HL-60 (cell line): ENCODE data around the gene JDP2.

ENCODE experiments used
- DNase-seq, 2 experiments: peaks; one replicate each; pipeline ENCODE4 v3.0.0-alpha.2; 2010 to 2020; ENCODE audit warnings: low read depth in 1 of 2, low spot score in 1 of 2
- H3K27ac ChIP-seq: fragments of 250-450 bp; sonication (Bioruptor Pico); replicated peaks from 2 replicates; pipeline ENCODE4 v1.5.1; 2020; ENCODE audit warnings: mild to moderate bottlenecking, moderate library complexity
- H3K27me3 ChIP-seq: fragments of 250-450 bp; sonication (Bioruptor Pico); 2 replicates; pipeline ENCODE4 v1.5.1; 2021; ENCODE audit warnings: mild to moderate bottlenecking, moderate library complexity; ENCODE audit not compliant: insufficient read depth, poor library complexity, severe bottlenecking
- H3K4me3 ChIP-seq: replicated peaks from 2 replicates; pipeline ENCODE4 v1.5.1; 2011; ENCODE audit warnings: mild to moderate bottlenecking, control low read depth, low read length; ENCODE audit not compliant: insufficient read depth
- CTCF ChIP-seq: IDR thresholded peaks from one replicate; pipeline ENCODE4 v1.5.1; 2011; ENCODE audit warnings: low read length, control low read depth, inconsistent platforms; ENCODE audit not compliant: insufficient read depth
- GABPA ChIP-seq: IDR thresholded peaks from 2 replicates; pipeline ENCODE4 v1.6.1; 2012; ENCODE audit warnings: low read depth
- POLR2AphosphoS5 ChIP-seq: IDR thresholded peaks from 2 replicates; pipeline ENCODE4 v1.6.1; 2012; ENCODE audit warnings: low read depth
- REST ChIP-seq: IDR thresholded peaks from 2 replicates; pipeline ENCODE4 v1.6.1; 2012; ENCODE audit warnings: low read depth; ENCODE audit not compliant: insufficient replicate concordance
- SPI1 ChIP-seq: IDR thresholded peaks from 2 replicates; pipeline ENCODE4 v1.6.1; 2012; ENCODE audit warnings: low read depth, mild to moderate bottlenecking, borderline replicate concordance

Gene JDP2

GRCh38 chr14:75506930-75507329, 79.1 kb downstream of the JDP2 start:
- no peak for DNase-seq
- Histone ChIP-seq H3K27me3 (no peaks in the 10 kb centered on the region), H3K27ac (no peak overlapping the region), H3K4me3 (no peak overlapping the region)
- TF ChIP-seq GABPA (no peak), POLR2AphosphoS5 (no peak), CTCF (no peak), REST (no peak), SPI1 (no peak)

GRCh38 chr14:75510547-75510946, 82.7 kb downstream of the JDP2 start:
- H3K27ac ChIP-seq, result no peak overlapping the region
- no peaks in the 10 kb centered on the region for H3K27me3 ChIP-seq
- H3K4me3 ChIP-seq, result no peak overlapping the region
- no peak for DNase-seq
- TF ChIP-seq GABPA (no peak), CTCF (no peak), REST (no peak), POLR2AphosphoS5 (no peak), SPI1 (no peak)

- no peak overlapping the region for H3K27ac ChIP-seq
- DNase-seq, result no peak
- no peak overlapping the region for H3K4me3 ChIP-seq
- TF ChIP-seq CTCF, result no peak
- no peak for TF ChIP-seq GABPA
- no peak for TF ChIP-seq POLR2AphosphoS5
- TF ChIP-seq REST, result no peak
- TF ChIP-seq SPI1, result no peak
- H3K27me3 ChIP-seq, result no peaks in the 10 kb centered on the region
Observed at GRCh38 chr14:75511201-75511600, 83.4 kb downstream of the JDP2 start.
